H1 (cell line): ENCODE results near the gene FREM1. TPM values are rescaled to one million over a fixed set of nuclear protein-coding genes. Genes with fewer than 3 reads are reported as not detected.

Experiments used
- CTCF ChIA-PET: fragments of 300-600 bp; sonication (Branson Sonifier 250); formaldehyde crosslinking; loops from one replicate; lab custom pipeline; 2021; ENCODE audit not compliant: partially characterized antibody; lab: Charles Lee
- POLR2A ChIA-PET: fragments of 300-600 bp; sonication (Branson Sonifier 250); formaldehyde crosslinking; loops from one replicate; lab custom pipeline; 2021; ENCODE audit warnings: inconsistent platforms; ENCODE audit not compliant: partially characterized antibody; lab: Charles Lee
- DNase-seq, 2 experiments: peaks; one replicate each; pipeline versions ENCODE4 v3.0.0 to v3.0.0-alpha.2; 2010 to 2022; ENCODE audit warnings: low spot score in 2 of 2, low read depth in 1 of 2, mixed read lengths in 1 of 2
- FAIRE-seq: peaks from 2 replicates; lab custom pipeline; 2011; peaks lifted over from hg19 to GRCh38; lab: Jason Lieb, UNC
- H2AFZ ChIP-seq: 2 replicates; pipeline ENCODE4 v1.8.1; 2012; ENCODE audit warnings: low read length, inconsistent platforms
- H2AK5ac ChIP-seq: 2 replicates; pipeline ENCODE4 v1.6.1; 2013; ENCODE audit warnings: low read depth, low read length
- H2BK120ac ChIP-seq: replicated peaks from 2 replicates; pipeline ENCODE3; 2013; ENCODE audit warnings: low read depth, low read length, inconsistent platforms
- H2BK12ac ChIP-seq: 2 replicates; pipeline ENCODE4 v1.6.1; 2013; ENCODE audit warnings: low read depth, low read length
- H2BK15ac ChIP-seq: 2 replicates; pipeline ENCODE4 v1.6.1; 2013; ENCODE audit warnings: low read length
- H2BK20ac ChIP-seq: 2 replicates; pipeline ENCODE4 v1.6.1; 2013; ENCODE audit warnings: low read length
- H2BK5ac ChIP-seq: 2 replicates; pipeline ENCODE4 v1.6.1; 2013; ENCODE audit warnings: low read depth, low read length
- H3K14ac ChIP-seq: 2 replicates; pipeline ENCODE4 v1.6.1; 2013; ENCODE audit warnings: inconsistent platforms; ENCODE audit not compliant: insufficient read length
- H3K18ac ChIP-seq: 2 replicates; pipeline ENCODE4 v1.6.1; 2013; ENCODE audit warnings: low read length; ENCODE audit errors: extremely low read depth
- H3K23ac ChIP-seq: 2 replicates; pipeline ENCODE4 v1.6.1; 2013; ENCODE audit warnings: inconsistent platforms; ENCODE audit not compliant: insufficient read length
- H3K23me2 ChIP-seq: 2 replicates; pipeline ENCODE4 v1.6.1; 2013; ENCODE audit warnings: low read depth, low read length
- H3K27ac ChIP-seq: 2 replicates; pipeline ENCODE4 v1.6.1; 2011; ENCODE audit warnings: low read depth, low read length, inconsistent platforms
- H3K27me3 ChIP-seq, 4 experiments: replicated peaks in 1 of 4; 1 replicate in 1 of 4; 2 replicates in 3 of 4; pipeline versions ENCODE4 v1.6.1 to v1.8.1; 2011 to 2013; ENCODE audit warnings: low read length in 3 of 4, mild to moderate bottlenecking in 3 of 4, inconsistent platforms in 2 of 4, mixed read lengths in 2 of 4, moderate library complexity in 1 of 4; ENCODE audit not compliant: control insufficient read depth in 3 of 4, insufficient read depth in 3 of 4; ENCODE audit errors: extremely low read depth in 1 of 4
- H3K36me3 ChIP-seq, 4 experiments: 2 replicates each; pipeline versions ENCODE4 v1.6.1 to v1.8.1; 2011 to 2013; ENCODE audit warnings: mild to moderate bottlenecking in 4 of 4, low read length in 3 of 4, moderate library complexity in 2 of 4, control low read depth in 1 of 4, inconsistent platforms in 1 of 4; ENCODE audit not compliant: insufficient read depth in 4 of 4, control insufficient read depth in 2 of 4
- H3K4ac ChIP-seq: replicated peaks from 2 replicates; pipeline ENCODE3; 2013; ENCODE audit warnings: low read length, low read depth, mixed read lengths, inconsistent platforms; ENCODE audit not compliant: insufficient read length
- H3K4me1 ChIP-seq, 4 experiments: replicated peaks in 1 of 4; 1 replicate in 1 of 4; 2 replicates in 3 of 4; pipeline versions ENCODE4 v1.6.1 to v1.8.1; 2011 to 2013; ENCODE audit warnings: low read length in 3 of 4, inconsistent platforms in 2 of 4, mixed read lengths in 1 of 4; ENCODE audit not compliant: insufficient read depth in 4 of 4, control insufficient read depth in 3 of 4
- H3K4me2 ChIP-seq, 2 experiments: 2 replicates each; pipeline versions ENCODE4 v1.6.1 to v1.8.1; 2011 to 2013; ENCODE audit warnings: low read depth in 2 of 2, low read length in 2 of 2, control low read depth in 1 of 2, inconsistent platforms in 1 of 2, mild to moderate bottlenecking in 1 of 2; ENCODE audit not compliant: insufficient read depth in 1 of 2
- H3K4me3 ChIP-seq, 4 experiments: fragments of 200-600, 300-600 bp in 1 of 4; sonication (generic), shearing (Covaris generic), sonication (Bioruptor Twin) in 1 of 4; 2 replicates each; pipeline versions ENCODE4 v1.5.1 to v1.8.1; 2011 to 2016; ENCODE audit warnings: low read length in 4 of 4, low read depth in 3 of 4, control low read depth in 2 of 4, inconsistent platforms in 2 of 4, mild to moderate bottlenecking in 2 of 4, mixed read lengths in 1 of 4, moderate library complexity in 1 of 4; ENCODE audit not compliant: insufficient read depth in 2 of 4; ENCODE audit errors: extremely low read depth in 1 of 4
- H3K56ac ChIP-seq: replicated peaks from 2 replicates; pipeline ENCODE3; 2013; ENCODE audit warnings: low read depth, mild to moderate bottlenecking, mixed read lengths, low read length, inconsistent platforms; ENCODE audit not compliant: insufficient read length
- H3K79me1 ChIP-seq: 2 replicates; pipeline ENCODE4 v1.6.1; 2013; ENCODE audit warnings: low read depth, low read length, control low read depth
- H3K79me2 ChIP-seq, 2 experiments: 2 replicates each; pipeline versions ENCODE4 v1.6.1 to v1.8.1; 2012 to 2013; ENCODE audit warnings: low read length in 2 of 2, mild to moderate bottlenecking in 2 of 2, inconsistent platforms in 1 of 2; ENCODE audit not compliant: insufficient read depth in 2 of 2, control insufficient read depth in 1 of 2
- H3K9ac ChIP-seq, 4 experiments: replicated peaks in 1 of 4; 1 replicate in 1 of 4; 2 replicates in 3 of 4; pipeline versions ENCODE4 v1.6.1 to v1.8.1; 2011 to 2013; ENCODE audit warnings: low read depth in 3 of 4, low read length in 3 of 4, control low read depth in 2 of 4, mild to moderate bottlenecking in 2 of 4, moderate library complexity in 2 of 4, inconsistent platforms in 1 of 4; ENCODE audit errors: extremely low read depth in 1 of 4
- H3K9me3 ChIP-seq, 2 experiments: 2 replicates each; pipeline versions ENCODE4 v1.6.1 to v1.8.1; 2012 to 2013; ENCODE audit warnings: mild to moderate bottlenecking in 2 of 2, moderate library complexity in 2 of 2, control low read depth in 1 of 2, inconsistent platforms in 1 of 2, low read depth in 1 of 2, low read length in 1 of 2, mixed read lengths in 1 of 2; ENCODE audit not compliant: insufficient read depth in 2 of 2
- H4K20me1 ChIP-seq, 2 experiments: replicated peaks in 1 of 2; 2 replicates each; pipeline versions ENCODE3 to v1.8.1; 2011 to 2013; ENCODE audit warnings: inconsistent platforms in 2 of 2, low read length in 2 of 2, mild to moderate bottlenecking in 1 of 2; ENCODE audit not compliant: insufficient read depth in 2 of 2, control insufficient read depth in 1 of 2
- H4K5ac ChIP-seq: 2 replicates; pipeline ENCODE4 v1.6.1; 2013; ENCODE audit warnings: low read length, low read depth, mixed read lengths, inconsistent platforms; ENCODE audit not compliant: insufficient read length
- H4K8ac ChIP-seq: 2 replicates; pipeline ENCODE4 v1.8.0; 2013; ENCODE audit warnings: mild to moderate bottlenecking, moderate library complexity, low read length, inconsistent platforms; ENCODE audit not compliant: insufficient read depth; ENCODE audit errors: extremely low read depth
- H4K91ac ChIP-seq: replicated peaks from 2 replicates; pipeline ENCODE3; 2013; ENCODE audit warnings: low read length, mixed read lengths, inconsistent platforms; ENCODE audit not compliant: insufficient read length
- BCL11A ChIP-seq, 2 experiments: IDR thresholded peaks; one replicate each; pipeline ENCODE4 v1.6.1; 2011; ENCODE audit warnings: low read depth in 2 of 2, low read length in 2 of 2, mild to moderate bottlenecking in 2 of 2
- CBX5 ChIP-seq: fragments of 300-800, 300-1000 bp; sonication (generic); IDR thresholded peaks from 2 replicates; pipeline ENCODE4 v1.7.1; 2016; ENCODE audit warnings: antibody characterized with exemption, low read length, low read depth
- CEBPB ChIP-seq: IDR thresholded peaks from 2 replicates; pipeline ENCODE4 v1.6.1; 2012; ENCODE audit warnings: low read depth, low read length
- CHD1 ChIP-seq: IDR thresholded peaks from 2 replicates; pipeline ENCODE4 v1.6.1; 2012; ENCODE audit warnings: low read depth, low read length, improper control_type of control experiment
- CTBP2 ChIP-seq: IDR thresholded peaks from 2 replicates; pipeline ENCODE4 v1.7.0; 2011; ENCODE audit warnings: borderline replicate concordance, mild to moderate bottlenecking, moderate library complexity, mixed read lengths, low read length; ENCODE audit not compliant: insufficient read depth, insufficient read length
- GTF2F1 ChIP-seq: IDR thresholded peaks from 2 replicates; pipeline ENCODE4 v1.6.1; 2012; ENCODE audit warnings: low read depth, low read length, improper control_type of control experiment, borderline replicate concordance
- HDAC2 ChIP-seq, 2 experiments: fragments of 300-600 bp in 1 of 2; sonication (generic) in 1 of 2; IDR thresholded peaks; 2 replicates each; pipeline ENCODE4 v1.6.1; 2011 to 2012; ENCODE audit warnings: low read depth in 2 of 2, low read length in 2 of 2, mild to moderate bottlenecking in 2 of 2, moderate library complexity in 2 of 2, borderline replicate concordance in 1 of 2, inconsistent platforms in 1 of 2
- RNF2 ChIP-seq: fragments of 200-900, 300-1000 bp; sonication (generic); IDR thresholded peaks from 2 replicates; pipeline ENCODE4 v1.7.1; 2016; ENCODE audit warnings: borderline replicate concordance, low read depth, mild to moderate bottlenecking, antibody characterized with exemption, low read length; ENCODE audit not compliant: poor library complexity, severe bottlenecking; ENCODE audit errors: missing control alignments
- SAP30 ChIP-seq: fragments of 300-600 bp; sonication (generic); IDR thresholded peaks from 2 replicates; pipeline ENCODE4 v1.7.1; 2012; ENCODE audit warnings: low read length, moderate library complexity, mild to moderate bottlenecking, inconsistent platforms; ENCODE audit not compliant: insufficient read depth, insufficient replicate concordance
- TEAD4 ChIP-seq: IDR thresholded peaks from 2 replicates; pipeline ENCODE4 v1.6.1; 2012; ENCODE audit warnings: low read depth, low read length, inconsistent platforms, mixed read lengths
- WGBS, 2 experiments: shearing (Covaris generic) in 1 of 2; methylation state at CpG; one replicate each; pipeline versions ENCODE4 v1.1.6 to v1.1.7; 2013 to 2015; ENCODE audit warnings: low lambda C conversion rate in 2 of 2, mixed read lengths in 2 of 2, inconsistent platforms in 1 of 2, low coverage in 1 of 2, missing lambda C conversion rate in 1 of 2; ENCODE audit not compliant: insufficient replicate concordance in 2 of 2, insufficient coverage in 1 of 2, insufficient read length in 1 of 2; ENCODE audit errors: extremely low coverage in 1 of 2, missing lambda C conversion rate in 1 of 2; 5-methylcytosine and 5-hydroxymethylcytosine counted together
- polyA plus RNA-seq, 7 experiments: library from polyadenylated mRNA; depleted of rRNA in 3 of 7; stranded (reverse) in 5 of 7; unstranded in 2 of 7; fragments of >200 nt in 5 of 7; fragments of 200-250 nt in 2 of 7; gene quantifications; 1 replicate in 5 of 7; 2 replicates in 1 of 7; 4 replicates in 1 of 7; pipeline versions ENCODE4 v1.2.1 to v1.2.3, GENCODE V29; 2011 to 2013; ENCODE audit warnings: missing spikeins in 2 of 7, mixed read lengths in 2 of 7
- total RNA-seq: library from RNA; stranded (reverse); fragmentation: NEBNext Ultra II Directional; extraction: Animal tissue kit (Norgen Biotek cat#: 25700); gene quantifications from 2 replicates; pipeline ENCODE4 v1.2.1, GENCODE V29; 2021
- TF ChIP-seq, protein P1 (sequence below), 3 experiments: IDR thresholded peaks; 1 replicate in 2 of 3; 2 replicates in 1 of 3; pipeline versions ENCODE4 v1.5.1 to v1.6.1; 2011; ENCODE audit warnings: low read length in 3 of 3, mild to moderate bottlenecking in 3 of 3, inconsistent platforms in 2 of 3, low read depth in 1 of 3, moderate library complexity in 1 of 3; ENCODE audit not compliant: insufficient read depth in 1 of 3; ENCODE audit errors: control extremely low read depth in 1 of 3

FREM1 gene
- total and polyA plus RNA-seq, 2 of the 8 experiments (the other 6 are each of a cell fraction or from before 2014, with no cell fraction given), result 2.6 to 3.1 TPM

DNA sequence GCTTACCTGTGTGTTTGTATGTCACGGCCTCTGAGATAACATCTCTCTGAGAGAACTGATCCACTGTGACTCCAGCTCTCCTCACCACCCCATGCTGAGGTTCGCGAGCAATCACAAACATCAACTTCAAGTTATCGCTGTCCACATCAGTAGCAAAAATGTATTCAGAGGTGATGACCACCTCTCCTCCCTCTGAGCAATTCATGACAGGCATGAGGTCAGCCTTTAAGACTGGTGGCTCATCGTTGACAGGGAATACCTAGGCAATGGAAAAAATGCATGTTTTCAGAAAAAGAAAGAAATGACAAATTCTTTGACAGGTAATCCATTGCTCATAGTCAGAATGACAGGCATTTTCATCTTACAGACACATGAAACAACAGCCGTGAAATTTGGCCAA is 97.4 kb downstream of the FREM1 start:
- Histone ChIP-seq H2AK5ac (no peak overlapping the region), H3K9me3 (0 out of 4 replicates have a peak, but pooled peaks cover 0 to 3% of the 10 kb centered on the region in 2 experiments), H3K14ac (no peak overlapping the region), H2BK20ac (no peak overlapping the region), H3K18ac (no peak overlapping the region), H3K23me2 (no peaks in the 10 kb centered on the region), H3K56ac (no peak overlapping the region), H3K4me1 (no peaks in the 10 kb centered on the region), H2AFZ (no peak overlapping the region), H3K4me2 (no peak overlapping the region), H3K27me3 (no peaks in the 10 kb centered on the region), H3K23ac (no peak overlapping the region), H3K4me3 (no peak overlapping the region), H2BK120ac (no peak overlapping the region), H3K9ac (no peak overlapping the region), H3K79me1 (no peaks in the 10 kb centered on the region), H4K5ac (no peak overlapping the region), H4K20me1 (no peaks in the 10 kb centered on the region), H2BK12ac (no peak overlapping the region), H2BK15ac (no peak overlapping the region), H4K8ac (no peak overlapping the region), H3K36me3 (peaks cover 0 to 4% (median 0%) of the 10 kb centered on the region in 4 experiments; a peak in 2 of 8 replicates), H3K27ac (no peak overlapping the region), H3K79me2 (no peaks in the 10 kb centered on the region), H4K91ac (no peak overlapping the region), H3K4ac (no peak overlapping the region), H2BK5ac (no peak overlapping the region)
- ChIA-PET CTCF (no interaction called here), POLR2A (no interaction called here)
- DNase-seq (no peak), FAIRE-seq (no peak)
- WGBS, 2 experiments, result 88% methylated on average over 6 of the region's 6 CpGs; no CpG with 5 or more reads in 1 of the 2 experiments
- TF ChIP-seq SAP30, result no peak
- no peak for TF ChIP-seq CEBPB
- TF ChIP-seq CTBP2, result no peak
- no peak for TF ChIP-seq BCL11A (IDR thresholded peaks at IDR 0.05; ENCODE audit: low read depth in 2 of 2, low read length in 2 of 2)
- TF ChIP-seq RNF2, result no peak
- no peak for TF ChIP-seq CHD1
- TF ChIP-seq, protein P1, sequence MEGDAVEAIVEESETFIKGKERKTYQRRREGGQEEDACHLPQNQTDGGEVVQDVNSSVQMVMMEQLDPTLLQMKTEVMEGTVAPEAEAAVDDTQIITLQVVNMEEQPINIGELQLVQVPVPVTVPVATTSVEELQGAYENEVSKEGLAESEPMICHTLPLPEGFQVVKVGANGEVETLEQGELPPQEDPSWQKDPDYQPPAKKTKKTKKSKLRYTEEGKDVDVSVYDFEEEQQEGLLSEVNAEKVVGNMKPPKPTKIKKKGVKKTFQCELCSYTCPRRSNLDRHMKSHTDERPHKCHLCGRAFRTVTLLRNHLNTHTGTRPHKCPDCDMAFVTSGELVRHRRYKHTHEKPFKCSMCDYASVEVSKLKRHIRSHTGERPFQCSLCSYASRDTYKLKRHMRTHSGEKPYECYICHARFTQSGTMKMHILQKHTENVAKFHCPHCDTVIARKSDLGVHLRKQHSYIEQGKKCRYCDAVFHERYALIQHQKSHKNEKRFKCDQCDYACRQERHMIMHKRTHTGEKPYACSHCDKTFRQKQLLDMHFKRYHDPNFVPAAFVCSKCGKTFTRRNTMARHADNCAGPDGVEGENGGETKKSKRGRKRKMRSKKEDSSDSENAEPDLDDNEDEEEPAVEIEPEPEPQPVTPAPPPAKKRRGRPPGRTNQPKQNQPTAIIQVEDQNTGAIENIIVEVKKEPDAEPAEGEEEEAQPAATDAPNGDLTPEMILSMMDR (IDR thresholded peaks at IDR 0.05; ENCODE audit: control extremely low read depth in 1 of 3, insufficient read depth in 1 of 3, low read depth in 1 of 3, low read length in 3 of 3), result no peak
- no peak for TF ChIP-seq TEAD4
- no peak for TF ChIP-seq CBX5
- TF ChIP-seq GTF2F1, result no peak
- TF ChIP-seq HDAC2 (IDR thresholded peaks at IDR 0.05; ENCODE audit: borderline replicate concordance in 1 of 2, low read depth in 2 of 2, low read length in 2 of 2), result no peak
